PFSK-1 (cell line): ENCODE results near the gene FFAR4.

Source experiments
- POLR2AphosphoS5 ChIP-seq: IDR thresholded peaks from 2 replicates; pipeline ENCODE4 v1.6.1; 2012; ENCODE audit warnings: low read depth, mild to moderate bottlenecking, control low read depth, low read length, moderate library complexity
- SIN3A ChIP-seq: IDR thresholded peaks from 2 replicates; pipeline ENCODE4 v1.6.1; 2012; ENCODE audit warnings: mild to moderate bottlenecking, low read length, moderate library complexity, borderline replicate concordance; ENCODE audit not compliant: insufficient read depth
- TAF1 ChIP-seq: IDR thresholded peaks from 2 replicates; pipeline ENCODE4 v1.6.1; 2012; ENCODE audit warnings: low read length, control low read depth, borderline replicate concordance; ENCODE audit not compliant: insufficient read depth

DNA sequence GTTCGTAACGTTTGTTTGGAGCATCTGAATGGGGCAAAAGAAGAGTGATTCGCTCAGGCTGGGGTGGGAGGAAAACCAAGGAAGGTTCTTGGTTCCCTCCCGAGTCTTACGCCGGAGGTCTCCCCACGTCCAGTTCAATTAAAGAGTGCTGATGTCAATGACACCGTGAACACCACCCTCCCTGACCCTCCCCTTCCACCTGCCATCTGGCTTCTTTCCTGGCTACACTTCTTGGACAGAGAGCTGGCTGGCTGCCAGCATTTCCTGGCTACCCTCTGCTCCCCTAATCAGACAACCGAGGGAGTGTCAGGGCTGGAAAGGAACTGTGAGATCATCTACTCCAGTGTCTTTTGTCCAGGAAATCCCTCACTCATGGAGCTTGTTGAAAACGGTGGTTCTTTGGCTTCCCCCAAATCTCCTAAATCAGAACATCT is 24.1 kb upstream of the FFAR4 start:
- no peak for TF ChIP-seq POLR2AphosphoS5
- TF ChIP-seq SIN3A = no peak
- TF ChIP-seq TAF1 = no peak
